ENCODE data around the gene C1orf21.

Gene C1orf21

GRCh38 chr1:184622136-184622823 is 235.5 kb downstream of the C1orf21 start:
- TF ChIP-seq CTCF (IDR thresholded peaks at IDR 0.05; ENCODE audit: low read depth, low read length): no peak
- peak; percentile 95 for DNase-seq (ENCODE audit: low read depth, low spot score)
- in situ Hi-C loops (cut with HindIII; ENCODE audit: low sequenced_read_pairs): no loop called here
- H3K4me3 ChIP-seq (ENCODE audit: low read depth, low read length): no peak overlapping the region

GRCh38 chr1:184623404-184623803 is 236.6 kb downstream of the C1orf21 start:
- DNase-seq (ENCODE audit: low read depth, low spot score): no peak
- in situ Hi-C loops (cut with HindIII; ENCODE audit: low sequenced_read_pairs): no loop called here
- TF ChIP-seq CTCF (IDR thresholded peaks at IDR 0.05; ENCODE audit: low read depth, low read length): no peak
- H3K4me3 ChIP-seq (ENCODE audit: low read depth, low read length): no peak overlapping the region

- no peak overlapping the region for H3K4me3 ChIP-seq (ENCODE audit: low read depth, low read length)
- in situ Hi-C loops (cut with HindIII; ENCODE audit: low sequenced_read_pairs): no loop called here
- TF ChIP-seq CTCF (IDR thresholded peaks at IDR 0.05; ENCODE audit: low read depth, low read length): no peak
- DNase-seq (ENCODE audit: low read depth, low spot score): peak; percentile 14
Measured at GRCh38 chr1:184624051-184624450, 237.2 kb downstream of the C1orf21 start.

GRCh38 chr1:184624626-184625025 is 237.8 kb downstream of the C1orf21 start:
- no peak for TF ChIP-seq CTCF (IDR thresholded peaks at IDR 0.05; ENCODE audit: low read depth, low read length)
- in situ Hi-C loops (cut with HindIII; ENCODE audit: low sequenced_read_pairs): no loop called here
- peak; percentile 32 for DNase-seq (ENCODE audit: low read depth, low spot score)
- no peak overlapping the region for H3K4me3 ChIP-seq (ENCODE audit: low read depth, low read length)

- no peak for DNase-seq (ENCODE audit: low read depth, low spot score)
- no peak for TF ChIP-seq CTCF (IDR thresholded peaks at IDR 0.05; ENCODE audit: low read depth, low read length)
- in situ Hi-C loops (cut with HindIII; ENCODE audit: low sequenced_read_pairs): no loop called here
- H3K4me3 ChIP-seq (ENCODE audit: low read depth, low read length): no peak overlapping the region
Measured at GRCh38 chr1:184625271-184625670, 238.4 kb downstream of the C1orf21 start.

GRCh38 chr1:184626076-184627006 is 239.5 kb downstream of the C1orf21 start:
- DNase-seq (ENCODE audit: low read depth, low spot score): no peak
- no peak overlapping the region for H3K4me3 ChIP-seq (ENCODE audit: low read depth, low read length)
- no peak for TF ChIP-seq CTCF (IDR thresholded peaks at IDR 0.05; ENCODE audit: low read depth, low read length)
- in situ Hi-C loops (cut with HindIII; ENCODE audit: low sequenced_read_pairs): no loop called here

Measured in astrocyte of the spinal cord (primary cell).